ENCODE measurements around the gene PIGU.

The PIGU gene

DNA sequence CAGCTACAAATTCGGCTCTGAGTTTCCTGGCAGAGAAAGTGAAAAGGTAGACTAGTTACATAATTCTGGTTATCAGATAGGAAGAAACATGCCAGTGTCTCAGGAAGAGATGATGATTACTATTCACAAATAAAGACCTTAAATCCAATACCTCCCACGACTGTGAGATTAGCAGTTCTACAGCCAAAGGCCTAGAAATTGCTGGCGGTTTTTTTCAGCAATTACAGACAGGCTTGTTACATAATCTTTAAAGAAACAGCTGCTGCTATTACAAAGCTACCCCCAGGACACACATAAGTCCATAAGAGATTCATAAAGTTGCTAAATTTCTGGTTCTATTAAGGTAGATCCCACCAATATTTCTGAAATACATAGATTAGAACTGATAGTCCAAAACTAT lies 40.2 kb downstream of the PIGU start:
- Histone ChIP-seq H3K9me3 (ENCODE audit: low read depth, low read length) (no peaks in the 10 kb centered on the region), H3K27ac (no peak overlapping the region), H3K36me3 (ENCODE audit: insufficient read depth, low read length) (peaks cover 36% of the 10 kb centered on the region), H3K9ac (ENCODE audit: insufficient read length) (no peak overlapping the region), H3K4me3 (no peak overlapping the region)
- TF ChIP-seq FOXP2 (optimal IDR thresholded peaks at IDR 0.05; ENCODE audit: control extremely low read depth, extremely low read length, insufficient read depth) (no peak), EZH2 (IDR thresholded peaks at IDR 0.05) (no peak), POLR2AphosphoS5 (IDR thresholded peaks at IDR 0.05; ENCODE audit: borderline replicate concordance, low read depth, low read length) (no peak)
- no peak for DNase-seq (ENCODE audit: low read depth, low spot score)

DNA sequence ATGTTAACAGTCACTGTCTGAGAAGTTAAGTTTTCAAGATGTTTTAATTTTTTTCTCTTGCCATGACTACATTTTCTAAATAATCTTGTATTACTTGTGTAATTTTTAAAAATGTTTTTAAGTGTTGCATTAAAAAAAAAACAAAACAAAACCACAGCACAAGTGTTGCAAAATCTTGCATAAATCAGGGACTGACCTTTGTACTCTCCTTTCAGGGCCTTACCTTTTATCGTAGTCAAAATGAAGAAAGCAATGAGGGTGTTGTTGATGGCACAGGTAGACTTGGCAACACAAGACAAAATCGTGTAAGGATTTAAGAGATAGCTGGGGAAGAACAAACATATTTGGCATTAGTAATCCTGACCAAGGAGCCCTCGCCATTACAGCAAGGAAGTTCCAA lies 42.5 kb downstream of the PIGU start:
- TF ChIP-seq EZH2 (IDR thresholded peaks at IDR 0.05) (no peak), POLR2AphosphoS5 (IDR thresholded peaks at IDR 0.05; ENCODE audit: borderline replicate concordance, low read depth, low read length) (no peak), FOXP2 (optimal IDR thresholded peaks at IDR 0.05; ENCODE audit: control extremely low read depth, extremely low read length, insufficient read depth) (no peak)
- Histone ChIP-seq H3K9ac (ENCODE audit: insufficient read length) (no peak overlapping the region), H3K36me3 (ENCODE audit: insufficient read depth, low read length) (peaks cover 38% of the 10 kb centered on the region), H3K27ac (no peak overlapping the region), H3K9me3 (ENCODE audit: low read depth, low read length) (no peaks in the 10 kb centered on the region), H3K4me3 (no peak overlapping the region)
- no peak for DNase-seq (ENCODE audit: low read depth, low spot score)

DNA sequence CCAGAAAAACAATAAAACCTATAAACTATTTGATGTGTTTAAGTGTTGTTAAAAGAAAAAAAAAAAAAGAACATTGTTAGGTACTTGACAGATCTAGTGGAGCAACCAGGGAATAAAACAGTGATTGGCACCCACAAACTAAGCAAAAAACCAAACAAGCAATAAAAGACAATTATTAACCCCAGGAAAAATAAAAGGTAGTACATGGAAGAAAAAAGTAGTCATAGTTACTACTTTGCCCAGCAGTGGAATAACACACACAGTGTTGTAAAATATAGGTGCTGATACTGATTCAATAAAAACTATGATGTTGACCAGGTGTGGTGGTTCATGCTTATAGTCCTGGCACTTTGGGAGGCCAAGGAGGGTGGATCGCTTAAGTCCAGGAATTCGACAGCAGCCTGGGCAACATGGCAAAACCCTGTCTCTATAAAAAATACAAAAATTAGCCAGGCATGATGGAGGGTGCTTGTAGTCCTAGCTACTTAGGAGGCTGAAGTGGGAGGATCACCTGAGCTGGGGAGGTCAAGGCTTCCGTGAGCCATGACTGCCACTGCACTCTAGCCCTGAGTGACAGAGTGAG lies 43.9 kb downstream of the PIGU start:
- peaks cover 40% of the 10 kb centered on the region for H3K36me3 ChIP-seq (ENCODE audit: insufficient read depth, low read length)
- no peak overlapping the region for H3K9ac ChIP-seq (ENCODE audit: insufficient read length)
- no peak for DNase-seq (ENCODE audit: low read depth, low spot score)
- H3K4me3 ChIP-seq: no peak overlapping the region
- H3K27ac ChIP-seq: no peak overlapping the region
- TF ChIP-seq EZH2 (IDR thresholded peaks at IDR 0.05): no peak
- no peak for TF ChIP-seq FOXP2 (optimal IDR thresholded peaks at IDR 0.05; ENCODE audit: control extremely low read depth, extremely low read length, insufficient read depth)
- TF ChIP-seq POLR2AphosphoS5 (IDR thresholded peaks at IDR 0.05; ENCODE audit: borderline replicate concordance, low read depth, low read length): no peak
- H3K9me3 ChIP-seq (ENCODE audit: low read depth, low read length): no peaks in the 10 kb centered on the region

DNA sequence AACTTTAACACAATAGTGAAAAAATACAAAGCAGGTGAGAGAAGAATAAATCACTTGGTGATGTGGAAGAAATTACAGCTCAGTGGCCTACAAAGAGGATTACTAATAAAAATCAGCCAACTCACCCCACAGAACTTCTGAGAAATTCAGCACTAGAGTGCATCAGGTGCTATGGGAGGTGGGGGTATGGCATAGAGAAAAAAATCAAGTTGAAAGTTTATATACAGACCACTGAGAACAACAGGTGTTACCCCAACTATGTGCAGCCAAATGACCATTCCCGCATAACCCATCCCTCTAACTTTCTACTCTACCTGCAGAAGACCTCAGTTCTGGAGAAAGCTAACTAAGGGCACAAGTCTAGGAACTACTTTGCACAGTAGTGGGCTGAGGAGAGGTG lies 47.0 kb downstream of the PIGU start:
- no peak overlapping the region for H3K27ac ChIP-seq
- H3K36me3 ChIP-seq (ENCODE audit: insufficient read depth, low read length): peaks cover 21% of the 10 kb centered on the region
- no peaks in the 10 kb centered on the region for H3K9me3 ChIP-seq (ENCODE audit: low read depth, low read length)
- no peak for TF ChIP-seq EZH2 (IDR thresholded peaks at IDR 0.05)
- TF ChIP-seq POLR2AphosphoS5 (IDR thresholded peaks at IDR 0.05; ENCODE audit: borderline replicate concordance, low read depth, low read length): no peak
- TF ChIP-seq FOXP2 (optimal IDR thresholded peaks at IDR 0.05; ENCODE audit: control extremely low read depth, extremely low read length, insufficient read depth): no peak
- DNase-seq (ENCODE audit: low read depth, low spot score): no peak
- H3K4me3 ChIP-seq: no peak overlapping the region
- H3K9ac ChIP-seq (ENCODE audit: insufficient read length): no peak overlapping the region

DNA sequence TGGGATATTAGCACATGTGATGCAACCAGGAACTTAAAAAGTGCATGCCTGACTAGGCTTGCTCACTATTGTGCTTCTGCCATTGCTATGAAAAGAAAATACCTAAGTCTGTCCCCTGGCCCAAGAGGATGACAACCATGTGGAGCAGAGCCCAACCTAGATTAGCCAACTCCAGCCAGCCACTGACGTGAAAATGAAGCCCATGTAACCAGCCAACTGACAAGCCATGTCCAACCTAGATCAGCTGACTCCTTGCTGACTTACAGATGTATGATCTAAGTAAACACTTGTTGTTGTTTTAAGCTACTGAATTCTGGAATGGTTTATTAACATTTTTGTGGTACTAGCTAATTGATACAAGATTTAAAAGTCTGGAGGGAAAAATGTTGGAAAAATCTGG lies 47.5 kb downstream of the PIGU start:
- Histone ChIP-seq H3K27ac (no peak overlapping the region), H3K9me3 (ENCODE audit: low read depth, low read length) (no peaks in the 10 kb centered on the region), H3K9ac (ENCODE audit: insufficient read length) (no peak overlapping the region), H3K36me3 (ENCODE audit: insufficient read depth, low read length) (peaks cover 16% of the 10 kb centered on the region), H3K4me3 (no peak overlapping the region)
- TF ChIP-seq POLR2AphosphoS5 (IDR thresholded peaks at IDR 0.05; ENCODE audit: borderline replicate concordance, low read depth, low read length) (no peak), FOXP2 (optimal IDR thresholded peaks at IDR 0.05; ENCODE audit: control extremely low read depth, extremely low read length, insufficient read depth) (no peak), EZH2 (IDR thresholded peaks at IDR 0.05) (no peak)
- DNase-seq (ENCODE audit: low read depth, low spot score): no peak

DNA sequence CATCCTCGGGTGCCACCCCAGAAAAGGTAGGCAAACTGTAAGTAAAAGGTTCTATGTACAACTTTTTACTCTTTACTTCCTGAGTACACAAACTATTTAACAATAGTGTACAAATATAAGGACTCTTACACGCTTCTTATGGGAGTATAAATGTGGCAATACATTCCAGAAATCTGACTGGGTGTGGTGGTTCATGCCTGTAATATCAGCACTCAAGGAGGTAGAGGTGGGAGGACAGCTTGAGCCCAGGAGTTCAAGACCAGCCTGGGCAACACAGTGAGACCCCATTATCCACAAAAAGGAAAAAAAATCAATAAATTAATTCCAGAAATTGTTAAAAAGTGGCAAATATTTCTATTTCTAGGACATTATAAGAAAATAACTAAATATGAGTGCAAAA lies 48.9 kb downstream of the PIGU start:
- H3K9ac ChIP-seq (ENCODE audit: insufficient read length): no peak overlapping the region
- no peak for TF ChIP-seq FOXP2 (optimal IDR thresholded peaks at IDR 0.05; ENCODE audit: control extremely low read depth, extremely low read length, insufficient read depth)
- no peak for TF ChIP-seq EZH2 (IDR thresholded peaks at IDR 0.05)
- no peak for TF ChIP-seq POLR2AphosphoS5 (IDR thresholded peaks at IDR 0.05; ENCODE audit: borderline replicate concordance, low read depth, low read length)
- no peak for DNase-seq (ENCODE audit: low read depth, low spot score)
- peaks cover 13% of the 10 kb centered on the region for H3K36me3 ChIP-seq (ENCODE audit: insufficient read depth, low read length)
- no peak overlapping the region for H3K4me3 ChIP-seq
- no peak overlapping the region for H3K27ac ChIP-seq
- H3K9me3 ChIP-seq (ENCODE audit: low read depth, low read length): no peaks in the 10 kb centered on the region

DNA sequence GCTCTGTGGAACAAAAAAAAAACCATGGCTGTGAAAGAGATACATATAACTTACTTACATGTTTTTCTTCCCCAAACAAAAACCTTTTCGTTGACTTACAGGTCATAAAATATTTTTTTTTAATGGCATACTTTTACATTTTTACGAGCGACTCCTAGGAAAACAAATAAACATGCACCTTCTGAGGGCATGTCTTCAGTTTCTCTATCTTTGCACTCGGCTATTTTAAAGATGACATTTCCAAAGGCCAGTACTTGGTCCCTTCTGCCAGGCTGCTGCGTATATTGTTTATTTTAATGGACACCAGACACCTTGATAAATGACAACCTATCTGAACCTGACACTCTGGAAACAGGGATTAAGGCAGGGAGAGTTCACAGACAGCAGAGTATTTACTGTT lies 49.4 kb downstream of the PIGU start:
- TF ChIP-seq FOXP2 (optimal IDR thresholded peaks at IDR 0.05; ENCODE audit: control extremely low read depth, extremely low read length, insufficient read depth) (no peak), POLR2AphosphoS5 (IDR thresholded peaks at IDR 0.05; ENCODE audit: borderline replicate concordance, low read depth, low read length) (no peak), EZH2 (IDR thresholded peaks at IDR 0.05) (no peak)
- Histone ChIP-seq H3K27ac (peak overlapping the region; percentile 3; the same call in 1 of the 2 replicates), H3K9ac (ENCODE audit: insufficient read length) (no peak overlapping the region), H3K9me3 (ENCODE audit: low read depth, low read length) (no peaks in the 10 kb centered on the region), H3K36me3 (ENCODE audit: insufficient read depth, low read length) (peaks cover 16% of the 10 kb centered on the region), H3K4me3 (no peak overlapping the region)
- DNase-seq (ENCODE audit: low read depth, low spot score): no peak

DNA sequence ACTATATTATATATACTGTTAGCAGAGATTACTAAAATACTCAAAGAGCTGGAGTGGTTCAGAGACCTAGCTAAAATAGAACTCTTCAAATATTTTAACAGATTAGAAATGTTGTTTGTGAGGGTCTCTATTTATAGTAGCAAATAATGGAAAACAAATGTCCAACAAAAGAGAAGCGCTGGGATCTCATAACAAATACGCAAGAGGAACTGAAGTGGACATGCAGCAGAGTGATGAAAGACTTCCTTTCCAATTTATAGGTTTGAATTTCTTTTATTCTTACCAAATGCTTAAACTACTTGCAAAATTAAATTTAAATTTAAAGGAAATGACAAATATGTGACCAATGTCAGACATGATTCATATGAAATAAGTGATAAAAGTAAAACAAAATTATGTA lies 49.9 kb downstream of the PIGU start:
- H3K9me3 ChIP-seq (ENCODE audit: low read depth, low read length): no peaks in the 10 kb centered on the region
- peaks cover 17% of the 10 kb centered on the region for H3K36me3 ChIP-seq (ENCODE audit: insufficient read depth, low read length)
- H3K27ac ChIP-seq: peak overlapping the region; percentile 3; the same call in 1 of the 2 replicates
- DNase-seq (ENCODE audit: low read depth, low spot score): no peak
- no peak overlapping the region for H3K4me3 ChIP-seq
- no peak overlapping the region for H3K9ac ChIP-seq (ENCODE audit: insufficient read length)
- TF ChIP-seq EZH2 (IDR thresholded peaks at IDR 0.05) (no peak), FOXP2 (optimal IDR thresholded peaks at IDR 0.05; ENCODE audit: control extremely low read depth, extremely low read length, insufficient read depth) (no peak), POLR2AphosphoS5 (IDR thresholded peaks at IDR 0.05; ENCODE audit: borderline replicate concordance, low read depth, low read length) (no peak)

DNA sequence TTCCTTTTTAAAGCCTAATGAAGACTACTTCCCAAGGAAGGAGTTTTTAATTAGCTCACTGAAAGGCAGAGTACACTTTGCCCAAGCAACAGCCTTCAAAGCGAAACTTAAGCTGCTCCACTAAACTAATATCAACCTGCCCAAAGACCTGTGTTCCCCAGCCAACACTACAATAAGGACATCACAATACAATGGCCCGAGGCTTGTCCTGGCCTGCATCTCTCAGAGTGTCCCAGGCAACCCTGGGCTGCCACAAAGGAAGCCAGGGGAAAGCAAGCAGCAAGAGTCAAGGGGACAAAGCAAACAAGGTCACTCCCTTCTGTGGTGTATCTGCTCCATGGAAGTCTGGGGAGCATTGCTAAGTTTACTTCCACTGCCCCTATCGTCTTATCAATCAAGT lies 52.3 kb downstream of the PIGU start:
- DNase-seq (ENCODE audit: low read depth, low spot score): no peak
- peaks cover 17% of the 10 kb centered on the region for H3K36me3 ChIP-seq (ENCODE audit: insufficient read depth, low read length)

More for the DNA sequence above, 52.3 kb downstream of the PIGU start:
- H3K9me3 ChIP-seq (ENCODE audit: low read depth, low read length): no peaks in the 10 kb centered on the region
- no peak overlapping the region for H3K27ac ChIP-seq
- TF ChIP-seq EZH2 (IDR thresholded peaks at IDR 0.05) (no peak), POLR2AphosphoS5 (IDR thresholded peaks at IDR 0.05; ENCODE audit: borderline replicate concordance, low read depth, low read length) (no peak)
- no peak overlapping the region for H3K9ac ChIP-seq (ENCODE audit: insufficient read length)
- H3K4me3 ChIP-seq: no peak overlapping the region
